Activated T-cell treated with anti-CD3 and anti-CD28 coated beads for 4 hours (primary cell): Measurements from ENCODE around the gene SCART1.
"Not testable (repeated sequence)": the region's sequence is repeated elsewhere in the genome, so short reads cannot be mapped to it uniquely, and the experiment has no call there.

Experiments used
- DNase-seq: peaks from one replicate; pipeline ENCODE4 v3.0.0-alpha.2; 2020

SCART1 gene

DNA sequence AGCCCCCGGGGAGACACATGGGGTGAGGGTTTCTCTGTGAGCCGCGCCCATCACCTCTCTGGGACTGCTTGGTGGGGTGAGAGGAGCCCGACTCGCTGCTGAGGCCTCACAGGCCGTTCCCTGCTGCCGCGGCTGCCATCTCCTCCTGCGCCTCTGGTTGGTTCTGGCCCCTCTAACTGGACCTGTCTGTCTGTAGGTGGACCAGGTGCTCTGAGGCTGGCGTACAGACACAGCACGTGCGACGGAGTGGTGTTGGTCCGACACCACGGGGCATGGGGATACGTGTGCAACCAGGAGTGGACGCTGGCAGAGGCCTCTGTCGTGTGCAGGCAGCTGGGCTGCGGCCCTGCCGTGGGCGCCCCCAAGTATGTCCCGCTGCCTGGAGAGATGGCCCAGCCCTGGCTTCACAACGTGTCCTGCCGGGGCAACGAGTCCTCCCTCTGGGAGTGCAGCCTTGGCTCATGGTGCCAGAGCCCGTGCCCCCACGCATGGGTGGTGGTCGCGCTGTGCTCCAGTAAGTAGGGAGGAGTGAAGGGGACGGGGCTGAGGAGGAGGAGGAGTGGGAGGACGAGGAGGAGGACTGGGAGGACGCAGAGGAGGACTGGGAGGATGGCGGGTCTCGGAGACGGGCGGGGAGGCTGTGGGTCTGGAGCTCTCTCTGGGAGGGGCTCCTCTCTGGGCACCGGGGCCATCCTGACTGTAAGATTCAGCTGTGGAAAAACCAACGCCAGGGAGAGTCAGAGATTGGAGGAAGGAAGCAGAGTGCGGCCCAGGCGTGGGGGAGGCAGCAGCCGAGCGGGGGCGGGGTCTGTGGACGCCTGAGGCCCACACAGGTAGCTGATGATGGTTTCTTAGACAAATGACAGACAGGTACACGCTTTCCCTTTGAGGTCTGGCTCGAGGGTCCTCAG is 2.6 kb downstream of the SCART1 start:
- no peak for DNase-seq

DNA sequence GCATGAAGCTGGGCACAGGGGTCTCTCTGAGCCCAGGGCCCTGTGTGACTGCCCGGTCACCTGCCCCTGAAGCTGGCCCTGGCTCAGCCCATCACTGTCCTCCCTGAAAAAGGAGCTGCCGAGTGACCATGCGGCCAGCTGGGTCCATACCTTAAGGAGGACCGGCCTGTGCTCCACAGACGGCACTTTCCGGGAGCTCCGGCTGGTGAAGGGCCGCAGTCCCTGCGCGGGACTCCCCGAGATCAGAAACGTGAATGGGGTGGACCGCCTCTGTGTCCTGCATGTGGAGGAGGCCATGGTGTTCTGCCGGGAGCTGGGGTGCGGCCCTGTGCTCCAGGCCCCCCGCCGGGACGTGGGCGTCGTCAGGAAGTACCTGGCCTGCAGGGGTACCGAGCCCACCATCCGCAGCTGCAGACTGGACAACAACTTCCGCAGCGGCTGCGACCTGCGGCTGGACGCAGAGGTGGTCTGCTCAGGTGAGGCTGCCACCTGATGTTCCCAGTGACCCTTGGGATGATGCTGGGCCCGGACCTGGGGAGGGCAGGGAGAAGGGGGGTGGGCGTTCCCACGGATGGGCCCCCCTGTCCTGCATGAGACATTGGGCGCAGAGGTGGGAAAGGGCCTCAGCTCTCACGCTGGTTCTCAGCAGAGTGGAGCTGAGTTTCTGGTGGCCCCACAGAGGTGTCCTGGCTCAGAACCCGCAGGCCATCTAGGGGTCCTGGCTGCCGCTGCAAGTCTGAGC is 3.5 kb downstream of the SCART1 start:
- DNase-seq, result no peak

DNA sequence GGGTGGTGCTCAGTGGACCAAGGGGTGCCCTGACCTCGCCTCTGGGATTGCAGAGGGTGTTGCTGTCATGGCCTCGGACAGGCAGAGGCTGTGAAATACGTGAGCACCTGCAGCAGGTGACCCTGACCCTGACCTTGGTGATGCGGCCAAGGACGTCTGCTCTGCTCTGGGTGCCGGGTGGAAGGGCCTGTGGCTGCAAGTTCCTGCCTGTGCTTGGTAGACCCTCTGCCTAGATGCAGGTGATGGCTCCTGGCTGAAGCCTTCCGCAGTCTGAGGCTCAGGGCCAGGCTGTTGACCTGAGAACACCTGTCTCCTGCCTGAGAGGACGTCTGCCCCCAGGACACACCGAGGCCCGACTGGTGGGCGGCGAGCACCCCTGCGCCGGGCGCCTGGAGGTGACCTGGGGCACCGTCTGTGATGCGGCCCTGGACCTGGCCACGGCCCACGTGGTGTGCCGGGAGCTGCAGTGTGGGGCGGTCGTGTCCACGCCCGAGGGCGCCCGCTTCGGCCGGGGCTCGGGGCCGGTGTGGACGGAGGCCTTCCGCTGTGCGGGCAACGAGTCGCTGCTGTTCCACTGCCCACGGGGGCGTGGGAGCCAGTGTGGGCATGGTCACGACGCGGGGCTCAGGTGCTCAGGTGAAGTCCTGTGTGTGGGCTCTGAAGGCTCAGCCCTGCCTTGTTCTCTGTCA is 4.4 kb downstream of the SCART1 start:
- no peak for DNase-seq

DNA sequence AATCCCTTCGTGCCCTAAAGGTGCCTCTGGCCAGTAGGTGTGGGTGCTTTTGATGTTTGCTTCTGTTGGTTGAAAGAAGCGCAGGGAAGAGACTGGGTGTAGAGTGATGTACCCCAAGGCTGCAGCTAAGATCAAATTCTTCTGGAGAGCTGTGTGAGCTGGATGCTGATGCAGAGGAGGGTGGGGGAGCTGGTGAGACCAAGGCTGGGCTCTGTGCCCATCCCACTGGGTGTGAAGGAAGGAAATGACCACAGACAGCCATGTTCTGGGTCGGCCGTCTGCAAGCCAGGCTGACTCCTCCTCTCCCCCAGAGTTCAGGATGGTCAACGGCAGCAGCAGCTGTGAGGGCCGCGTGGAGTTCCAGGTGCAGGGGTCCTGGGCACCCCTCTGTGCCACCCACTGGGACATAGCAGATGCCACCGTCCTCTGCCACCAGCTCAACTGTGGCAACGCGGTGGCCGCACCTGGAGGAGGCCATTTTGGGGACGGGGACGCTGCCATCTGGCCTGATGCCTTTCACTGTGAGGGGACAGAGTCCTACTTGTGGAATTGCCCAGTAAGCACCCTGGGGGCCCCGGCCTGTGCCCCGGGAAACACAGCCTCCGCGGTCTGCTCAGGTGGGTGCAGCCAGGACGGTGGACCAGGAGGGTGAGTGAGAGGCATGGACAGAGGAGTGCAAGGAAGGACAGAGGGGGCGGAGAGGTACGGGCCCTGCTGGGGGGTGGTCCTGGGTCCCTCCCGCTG is 5.1 kb downstream of the SCART1 start:
- DNase-seq, result no peak

DNA sequence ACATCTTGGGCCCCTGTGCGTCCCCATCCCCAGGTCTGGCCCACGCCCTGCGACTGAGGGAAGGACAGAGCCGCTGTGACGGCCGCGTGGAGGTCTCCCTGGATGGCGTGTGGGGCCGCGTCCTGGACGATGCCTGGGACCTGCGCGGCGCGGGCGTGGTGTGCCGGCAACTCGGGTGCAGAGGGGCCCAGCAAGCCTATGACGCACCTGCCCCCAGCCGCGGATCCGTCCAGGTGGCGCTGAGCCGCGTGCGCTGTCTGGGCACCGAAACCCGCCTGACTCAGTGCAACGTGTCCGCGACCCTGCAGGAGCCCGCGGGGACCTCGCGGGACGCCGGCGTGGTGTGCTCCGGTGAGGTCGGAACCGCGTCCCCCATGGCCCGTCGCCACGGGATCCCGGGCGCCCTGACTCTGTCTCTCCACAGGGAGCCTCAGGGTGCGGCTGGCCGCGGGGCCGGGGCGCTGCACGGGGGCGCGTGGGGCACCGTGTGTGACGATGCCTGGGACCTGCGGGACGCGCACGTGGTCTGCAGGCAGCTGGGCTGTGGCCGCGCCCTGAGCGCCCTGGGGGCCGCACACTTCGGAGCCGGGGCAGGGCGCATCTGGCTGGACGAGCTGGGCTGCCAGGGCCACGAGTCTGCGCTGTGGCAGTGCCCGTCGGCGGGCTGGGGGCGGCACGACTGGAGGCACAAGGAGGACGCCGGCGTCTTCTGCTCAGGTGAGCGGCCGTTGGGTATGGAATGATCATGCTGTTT is 5.9 kb downstream of the SCART1 start:
- DNase-seq, result no peak

DNA sequence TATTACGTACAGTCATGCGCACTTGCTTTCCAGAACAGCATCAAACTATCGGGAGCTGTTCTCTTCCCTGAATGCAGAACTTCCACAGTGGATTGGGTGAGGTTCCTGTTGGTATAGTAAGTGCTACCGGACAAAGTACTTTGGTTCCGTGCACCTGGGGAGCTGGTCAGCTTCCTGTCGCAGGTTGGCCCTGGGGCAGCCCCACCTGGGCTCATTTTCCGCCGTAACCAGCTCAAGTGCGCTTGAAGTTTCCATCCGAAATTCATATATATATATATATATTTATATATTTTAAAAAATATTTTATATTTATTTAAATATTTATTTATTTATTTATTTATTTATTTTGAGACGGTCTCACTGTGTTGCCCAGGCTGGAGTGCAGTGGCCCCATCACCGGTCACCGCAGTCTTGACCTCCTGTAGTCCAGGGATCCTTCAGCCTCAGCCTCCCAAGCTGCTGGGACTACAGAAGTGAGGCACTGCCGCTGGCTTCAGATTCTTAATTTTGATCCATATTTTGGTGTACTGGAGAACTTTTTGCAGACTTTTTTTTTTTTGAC is 6.5 kb downstream of the SCART1 start:
- no peak for DNase-seq

DNA sequence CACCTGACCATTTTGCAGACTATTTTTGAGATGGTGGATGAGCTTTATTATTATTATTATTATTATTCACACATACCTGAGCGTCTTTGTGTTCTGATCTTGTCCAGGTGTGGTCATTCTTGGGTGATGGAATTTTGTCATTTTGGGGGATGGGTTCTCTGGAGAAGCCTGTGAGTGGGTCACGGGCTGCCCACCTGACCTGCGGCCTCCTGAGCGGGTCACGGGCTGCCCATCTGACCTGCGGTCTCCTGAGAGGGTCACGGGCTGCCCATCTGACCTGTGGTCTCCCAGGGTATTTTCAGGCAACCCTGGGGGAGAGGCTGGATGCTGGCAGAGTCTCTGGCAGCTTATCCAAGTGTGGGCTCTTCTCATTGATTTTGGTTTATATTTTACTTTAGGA is 7.3 kb downstream of the SCART1 start:
- no peak for DNase-seq

DNA sequence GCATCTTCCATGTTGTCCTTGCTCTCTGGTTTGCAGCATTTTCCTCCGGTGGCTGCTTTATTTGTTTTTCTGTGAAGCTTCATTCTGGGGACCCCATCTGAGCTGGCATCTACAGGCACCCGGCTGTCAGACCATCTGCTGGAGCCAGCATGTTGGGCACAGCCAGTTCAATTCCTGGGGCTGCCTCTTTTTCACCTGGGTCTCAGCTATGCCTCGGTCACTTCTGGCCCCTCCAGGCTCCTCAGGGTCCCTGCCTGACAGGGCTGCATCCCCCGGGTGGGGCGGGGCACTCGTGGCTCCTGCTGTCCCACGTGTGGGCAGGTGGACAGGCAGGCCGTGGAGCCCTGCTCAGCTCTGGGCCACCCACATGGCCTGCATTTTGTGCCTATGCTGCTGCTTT is 8.1 kb downstream of the SCART1 start:
- DNase-seq, result no peak

DNA sequence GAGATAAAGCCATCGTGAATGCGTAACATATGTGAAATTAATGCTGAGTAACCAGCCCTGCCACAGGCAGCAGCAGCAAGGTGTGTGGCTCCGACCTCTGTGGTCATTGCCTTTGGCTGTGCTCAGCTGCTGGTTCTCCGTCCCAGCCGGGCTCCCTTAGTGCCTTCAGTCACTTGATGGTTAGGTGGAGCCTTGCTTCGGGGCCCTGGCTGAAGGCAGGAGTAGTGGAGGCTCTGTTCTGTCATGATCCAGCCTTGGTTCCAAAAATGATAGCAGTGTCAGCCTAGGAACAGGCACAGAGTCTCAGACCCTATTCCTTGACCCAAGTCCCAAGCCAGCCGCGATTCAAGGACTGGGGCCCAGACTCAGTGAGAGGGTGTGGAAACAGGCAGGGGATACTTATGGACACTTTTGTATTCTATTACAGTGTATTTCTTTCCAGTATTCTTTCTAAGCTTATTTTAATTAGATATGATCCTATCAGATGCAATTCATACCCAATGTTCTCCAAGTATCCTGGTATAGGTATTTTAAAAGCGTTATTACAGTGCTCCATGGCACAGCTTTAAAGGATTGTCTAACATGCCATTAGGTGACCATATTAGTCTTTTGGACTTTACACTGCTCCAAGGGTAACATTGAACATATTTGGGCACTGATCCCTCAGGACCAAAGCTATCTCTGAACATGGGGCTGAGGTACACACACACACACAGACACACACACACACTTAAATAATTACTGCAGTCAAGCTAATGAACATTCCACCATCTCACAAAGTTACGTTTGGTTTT is 9.0 kb downstream of the SCART1 start:
- DNase-seq, result no peak

DNA sequence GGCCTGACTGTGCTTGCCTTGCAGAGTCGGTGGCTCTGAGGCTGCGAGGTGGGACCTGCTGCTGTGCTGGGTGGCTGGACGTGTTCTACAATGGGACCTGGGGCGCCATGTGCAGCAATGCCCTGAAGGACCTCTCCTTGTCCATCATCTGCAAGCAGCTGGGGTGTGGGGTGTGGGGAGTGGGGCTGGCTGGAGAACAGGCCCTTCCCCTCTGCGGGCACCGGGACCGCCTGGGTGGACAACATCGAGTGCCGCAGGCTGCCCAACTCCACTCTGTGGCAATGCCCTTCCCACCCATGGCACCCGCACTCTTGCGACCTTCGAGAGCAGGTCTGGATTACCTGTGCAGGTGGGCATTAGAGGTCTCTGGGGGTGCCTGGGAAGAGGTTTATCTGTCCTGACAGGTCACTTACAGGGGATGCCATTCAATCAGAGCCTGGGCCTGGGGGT is 10.9 kb downstream of the SCART1 start:
- no peak for DNase-seq

DNA sequence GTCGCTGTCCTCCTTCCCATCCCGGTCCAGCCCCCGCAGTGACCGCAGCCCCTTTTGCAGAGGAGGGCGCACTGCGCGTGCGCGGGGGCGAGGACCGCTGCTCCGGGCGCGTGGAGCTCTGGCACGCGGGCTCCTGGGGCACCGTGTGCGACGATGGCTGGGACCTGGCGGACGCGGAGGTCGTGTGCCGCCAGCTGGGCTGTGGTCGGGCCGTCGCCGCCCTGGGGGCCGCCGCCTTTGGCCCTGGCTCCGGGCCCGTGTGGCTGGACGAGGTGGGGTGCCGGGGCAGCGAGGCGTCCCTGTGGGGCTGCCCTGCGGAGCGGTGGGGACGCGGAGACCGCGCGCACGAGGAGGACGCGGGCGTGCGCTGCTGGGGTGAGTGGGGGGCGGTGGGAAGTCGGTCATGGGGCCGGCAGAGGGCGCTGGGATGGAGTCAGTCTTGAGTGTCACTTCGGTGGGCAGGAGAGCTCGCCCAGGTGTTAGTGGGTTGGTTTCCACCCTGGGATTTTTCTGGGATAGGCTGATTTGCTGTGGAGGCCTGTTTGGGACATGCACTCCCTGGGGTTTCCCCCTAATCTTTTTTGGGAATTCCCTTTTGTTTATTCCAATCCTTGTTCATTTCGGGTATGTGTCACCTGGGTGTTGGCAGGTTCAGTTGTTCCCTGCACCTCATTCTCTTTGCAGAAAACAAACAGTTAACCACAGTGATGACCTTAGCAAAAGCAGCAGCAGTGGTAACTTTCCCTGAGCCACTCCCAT is 11.6 kb downstream of the SCART1 start:
- no peak for DNase-seq

DNA sequence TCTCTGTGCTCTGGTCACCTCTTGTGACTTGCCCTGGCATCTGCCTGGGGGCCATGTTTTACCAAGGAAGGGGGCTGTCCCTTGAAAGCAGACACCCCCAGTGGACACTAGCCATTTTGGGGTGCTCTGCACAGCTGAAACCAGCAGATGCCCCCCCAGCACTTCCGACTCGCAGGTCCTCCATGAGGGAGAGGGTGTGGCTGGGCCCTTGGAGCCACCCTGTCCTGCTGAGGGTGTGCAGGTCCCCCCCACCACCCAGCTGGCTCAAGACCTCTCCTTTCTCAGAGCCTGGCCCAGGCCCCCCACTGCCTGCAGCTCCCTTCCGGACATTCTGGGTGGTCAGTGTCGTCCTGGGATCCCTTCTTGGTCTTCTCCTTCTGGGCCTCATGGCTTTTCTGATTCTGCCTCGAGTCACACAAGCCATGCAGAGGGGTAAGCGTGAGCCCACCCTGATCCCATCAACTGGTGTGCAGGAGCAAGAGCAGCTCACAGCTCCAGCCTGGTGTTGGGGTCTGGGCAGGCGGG is 12.3 kb downstream of the SCART1 start:
- DNase-seq, result no peak

DNA sequence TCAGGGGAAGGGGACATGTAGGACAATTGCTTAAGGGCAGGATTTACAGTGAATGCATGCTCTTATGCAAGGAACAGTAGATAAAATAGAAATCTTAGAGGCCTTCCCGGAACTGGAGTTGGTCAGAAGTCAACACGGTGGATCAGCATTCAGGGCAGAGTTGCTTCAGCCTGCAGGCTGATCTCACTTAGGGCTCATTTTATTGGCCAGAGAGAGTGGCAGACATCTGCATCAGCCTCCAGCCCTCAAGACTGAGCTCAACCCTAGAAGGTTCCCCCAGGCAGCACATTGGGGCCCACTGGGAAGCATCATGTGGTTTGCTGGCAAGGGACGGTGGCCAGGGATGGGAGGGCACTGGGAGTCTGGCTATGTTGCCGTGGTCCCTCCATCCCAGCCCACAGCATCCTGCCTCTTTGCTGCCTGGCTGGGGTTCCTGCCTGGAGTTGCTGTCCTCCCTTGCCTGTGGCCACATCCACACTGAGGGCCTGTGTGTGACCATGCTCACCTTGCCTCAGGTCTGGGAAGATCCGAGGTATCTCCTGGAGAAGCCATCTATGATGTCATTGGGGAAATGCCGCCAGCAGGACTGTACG is 13.0 kb downstream of the SCART1 start:
- no peak for DNase-seq

DNA sequence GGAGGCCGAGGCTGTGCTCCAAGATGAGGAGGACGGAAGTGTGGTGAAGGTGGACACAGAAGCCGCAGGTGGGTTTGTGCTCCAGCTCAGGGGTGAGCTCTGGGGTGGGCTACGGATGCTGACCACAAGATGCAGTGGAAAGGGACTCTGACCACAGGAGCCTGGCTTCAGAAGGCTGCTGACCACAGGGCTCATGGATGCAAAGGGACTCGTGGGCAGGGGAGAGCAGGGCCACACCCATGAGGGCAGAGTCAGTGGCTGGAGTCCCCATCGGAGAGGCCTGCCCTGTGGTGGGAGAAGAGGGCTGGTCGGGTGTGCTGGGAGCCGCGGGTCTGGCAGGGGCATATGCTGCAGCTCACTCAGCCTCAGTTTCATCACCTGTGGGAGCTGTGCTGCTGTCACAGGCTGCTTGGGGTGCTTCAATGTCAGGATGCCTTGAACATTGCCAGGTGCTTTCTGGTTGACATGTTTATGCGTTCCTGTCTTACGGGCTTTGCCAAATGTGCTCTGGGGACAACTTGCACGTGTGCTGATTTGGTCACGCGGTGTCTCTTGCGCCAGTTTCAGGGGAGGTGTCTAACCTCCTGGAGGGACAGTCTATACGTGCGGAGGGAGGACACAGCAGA is 13.7 kb downstream of the SCART1 start:
- no peak for DNase-seq

DNA sequence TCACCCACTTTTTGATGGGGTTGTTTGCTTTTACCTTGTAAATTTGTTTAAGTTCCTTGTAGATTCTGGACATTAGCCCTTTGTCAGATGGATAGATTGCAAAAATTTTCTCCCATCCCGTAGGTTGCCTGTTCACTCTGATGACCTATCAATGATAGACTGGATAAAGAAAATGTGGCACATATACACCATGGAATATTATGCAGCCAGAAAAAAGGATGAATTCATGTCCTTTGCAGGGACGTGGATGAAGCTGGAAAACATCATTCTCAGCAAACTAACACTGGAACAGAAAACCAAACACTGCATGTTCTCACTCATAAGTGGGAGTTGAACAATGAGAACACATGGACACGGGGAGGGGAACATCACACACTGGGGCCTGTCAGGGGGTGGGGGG is 15.5 kb downstream of the SCART1 start:
- not testable (repeated sequence) for DNase-seq

DNA sequence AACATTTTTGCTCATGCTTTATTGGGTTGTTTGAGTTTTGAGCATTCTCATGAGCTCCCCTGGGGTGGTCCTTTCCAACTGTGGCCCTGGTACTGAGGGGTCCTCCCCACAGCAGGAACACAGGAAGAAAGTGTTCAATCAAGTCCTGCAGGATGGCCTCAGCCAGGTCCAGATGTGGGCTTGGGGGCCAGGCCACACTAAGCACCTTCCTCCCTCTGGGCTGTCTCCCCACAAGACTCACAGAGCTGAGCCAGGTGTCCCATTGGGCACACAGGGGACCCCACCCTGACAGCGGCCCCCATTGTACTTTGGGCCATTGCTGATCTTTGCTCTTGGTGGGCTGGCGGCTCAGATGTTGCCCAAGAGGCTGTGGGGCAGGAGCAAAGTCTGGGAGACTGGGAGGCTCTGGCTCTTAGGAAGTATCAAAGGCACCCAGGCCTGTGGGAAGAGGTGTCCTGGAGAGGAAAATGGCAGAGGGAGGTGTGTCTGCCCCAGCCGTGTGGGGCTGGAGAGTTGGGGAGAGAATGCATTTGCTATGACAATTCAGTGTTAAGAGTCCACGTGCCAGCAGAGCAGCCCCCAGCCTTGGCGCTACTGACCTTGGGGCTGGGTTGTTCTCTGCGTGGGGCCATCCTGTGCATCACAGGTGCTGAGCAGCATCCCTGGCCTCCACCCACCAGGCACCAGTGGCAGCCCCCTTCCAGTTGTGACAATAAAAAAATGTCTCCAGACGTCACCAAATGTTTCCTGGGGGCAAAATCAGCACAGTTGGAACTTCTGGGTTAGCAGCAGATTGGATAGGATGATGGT is 17.8 kb downstream of the SCART1 start:
- DNase-seq, result no peak

DNA sequence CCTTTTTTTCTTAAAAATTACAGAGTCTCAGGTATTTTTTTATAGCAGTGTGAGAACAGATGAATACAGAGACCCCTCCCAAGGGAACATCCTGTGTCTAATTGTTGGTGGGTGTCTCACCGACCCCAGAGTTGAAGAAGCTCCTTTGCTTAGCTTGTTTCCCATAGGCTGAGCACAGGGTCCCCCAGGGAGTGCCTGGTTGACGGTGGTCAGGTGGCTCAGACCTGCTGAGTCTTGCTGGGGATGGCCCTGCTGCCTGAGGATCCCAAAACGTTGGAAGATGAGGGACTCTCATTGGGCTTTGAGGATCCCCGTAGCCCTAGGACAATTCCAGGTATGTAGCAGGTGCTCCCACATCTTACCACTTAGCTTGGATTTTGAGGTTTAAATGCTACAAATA is 19.5 kb downstream of the SCART1 start:
- DNase-seq, result no peak

DNA sequence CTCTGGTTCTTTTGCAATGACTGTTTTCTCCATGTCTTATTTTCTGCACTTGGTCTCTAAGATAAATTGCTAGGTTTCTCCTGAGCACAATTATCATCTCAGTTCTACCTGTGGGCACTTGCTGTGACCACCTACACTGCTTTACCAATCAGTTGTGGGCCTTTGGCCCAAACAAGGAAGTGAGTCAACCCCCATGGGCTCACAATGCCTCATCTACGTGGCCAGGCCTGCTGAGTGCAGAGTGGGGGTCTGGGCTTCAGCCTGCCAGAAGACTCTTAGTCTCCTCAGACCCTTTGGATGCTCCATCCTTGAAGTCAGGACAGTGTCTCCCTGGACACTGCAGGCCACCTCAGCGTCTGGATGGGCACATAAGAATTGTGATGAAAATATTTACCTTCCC is 20.3 kb downstream of the SCART1 start:
- no peak for DNase-seq
